Fibroblast of mammary gland (primary cell): ENCODE data around the gene ERAP2.
A peak's percentile ranks its signal among the peaks of the same experiment; 100 is the strongest.
"Not testable (repeated sequence)": the region's sequence is repeated elsewhere in the genome, so short reads cannot be mapped to it uniquely, and the experiment has no call there.

Experiments
- DNase-seq: peaks from one replicate; pipeline ENCODE4 v3.0.0-alpha.2; 2010; ENCODE audit warnings: low read depth
- H3K4me3 ChIP-seq: 2 replicates; pipeline ENCODE4 v1.5.1; 2011; ENCODE audit warnings: low read depth, mild to moderate bottlenecking, low read length, moderate library complexity; ENCODE audit not compliant: control insufficient read depth
- TF ChIP-seq, protein P1 (sequence below): conservative IDR thresholded peaks from 2 replicates; pipeline ENCODE4 v1.5.1; 2011; ENCODE audit warnings: low read depth, low read length, inconsistent platforms; ENCODE audit not compliant: control insufficient read depth, insufficient read depth

ERAP2 gene

GRCh38 chr5:96839071-96839592 lies 37.2 kb upstream of the ERAP2 start:
- TF ChIP-seq, protein P1, sequence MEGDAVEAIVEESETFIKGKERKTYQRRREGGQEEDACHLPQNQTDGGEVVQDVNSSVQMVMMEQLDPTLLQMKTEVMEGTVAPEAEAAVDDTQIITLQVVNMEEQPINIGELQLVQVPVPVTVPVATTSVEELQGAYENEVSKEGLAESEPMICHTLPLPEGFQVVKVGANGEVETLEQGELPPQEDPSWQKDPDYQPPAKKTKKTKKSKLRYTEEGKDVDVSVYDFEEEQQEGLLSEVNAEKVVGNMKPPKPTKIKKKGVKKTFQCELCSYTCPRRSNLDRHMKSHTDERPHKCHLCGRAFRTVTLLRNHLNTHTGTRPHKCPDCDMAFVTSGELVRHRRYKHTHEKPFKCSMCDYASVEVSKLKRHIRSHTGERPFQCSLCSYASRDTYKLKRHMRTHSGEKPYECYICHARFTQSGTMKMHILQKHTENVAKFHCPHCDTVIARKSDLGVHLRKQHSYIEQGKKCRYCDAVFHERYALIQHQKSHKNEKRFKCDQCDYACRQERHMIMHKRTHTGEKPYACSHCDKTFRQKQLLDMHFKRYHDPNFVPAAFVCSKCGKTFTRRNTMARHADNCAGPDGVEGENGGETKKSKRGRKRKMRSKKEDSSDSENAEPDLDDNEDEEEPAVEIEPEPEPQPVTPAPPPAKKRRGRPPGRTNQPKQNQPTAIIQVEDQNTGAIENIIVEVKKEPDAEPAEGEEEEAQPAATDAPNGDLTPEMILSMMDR, result no peak
- no peak for DNase-seq
- no peak overlapping the region for H3K4me3 ChIP-seq

- H3K4me3 ChIP-seq, DNase-seq: not testable (repeated sequence)
Measured at GRCh38 chr5:96841931-96842330, 34.4 kb upstream of the ERAP2 start.

GRCh38 chr5:96843140-96843539 lies 33.2 kb upstream of the ERAP2 start:
- H3K4me3 ChIP-seq, result no peak overlapping the region
- no peak for DNase-seq

GRCh38 chr5:96844481-96844990 lies 31.8 kb upstream of the ERAP2 start:
- DNase-seq, result no peak
- no peak overlapping the region for H3K4me3 ChIP-seq
- TF ChIP-seq, protein P1, result no peak

More at GRCh38 chr5:96843140-96843539, 33.2 kb upstream of the ERAP2 start:
- TF ChIP-seq, protein P1, result no peak

GRCh38 chr5:96851312-96852062 lies 24.8 kb upstream of the ERAP2 start:
- TF ChIP-seq, protein P1, result no peak
- peak; percentile 10 for DNase-seq
- H3K4me3 ChIP-seq, result no peak overlapping the region

- H3K4me3 ChIP-seq, result no peak overlapping the region
- DNase-seq, result peak; percentile 79
- TF ChIP-seq, protein P1, result no peak
Measured at GRCh38 chr5:96852759-96853158, 23.5 kb upstream of the ERAP2 start.

GRCh38 chr5:96854067-96854466 lies 22.2 kb upstream of the ERAP2 start:
- no peak for DNase-seq
- no peak overlapping the region for H3K4me3 ChIP-seq
- TF ChIP-seq, protein P1, result no peak
